Measurements from ENCODE around the gene SLC44A4. TPM values are rescaled to one million over a fixed set of nuclear protein-coding genes. Genes with fewer than 3 reads are reported as not detected.

Gene SLC44A4
- total RNA-seq, 1 experiment from 2014 or later, result 3.8 TPM

DNA sequence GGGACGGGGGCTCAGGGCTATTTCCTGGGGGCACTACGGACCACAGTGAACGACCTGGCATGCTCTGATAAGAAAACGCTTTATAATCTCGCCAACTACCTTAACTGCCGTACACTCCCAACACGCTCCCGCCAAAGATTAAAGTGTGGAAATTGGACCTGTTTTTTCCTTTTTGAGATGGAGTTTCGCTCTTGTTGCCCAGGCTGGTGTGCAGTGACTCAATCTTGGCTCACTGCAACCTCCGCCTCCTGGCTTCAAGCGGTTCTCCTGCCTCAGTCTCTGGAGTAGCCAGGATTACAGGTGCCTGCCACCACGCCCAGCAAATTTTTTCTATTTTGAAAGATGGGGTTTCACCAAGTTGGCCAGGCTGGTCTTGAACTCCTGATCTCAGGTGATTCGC lies 346 bp upstream of the SLC44A4 start:
- no peak overlapping the region for H3K23ac ChIP-seq (ENCODE audit: insufficient read length, low read depth, low read length)
- Mint-ChIP-seq H3K27ac (peak overlapping the region in 2 of 3 experiments; percentile 61 to 68; a peak in 4 of 7 replicates), H3K9me3 (no peaks in the 10 kb centered on the region), H3K4me1 (peaks cover 3 to 27% of the 10 kb centered on the region in 2 experiments), H3K36me3 (ENCODE audit: insufficient read depth in 1 of 3, low read depth in 3 of 3) (peaks cover 34 to 46% (median 45%) of the 10 kb centered on the region in 3 experiments; a peak in 6 of 7 replicates), H3K27me3 (ENCODE audit: low read depth) (no peaks in the 10 kb centered on the region; the same call in 1 of the 2 replicates), H3K4me3 (peak overlapping the region in 1 of 2 experiments; percentile 46; a peak in 2 of 5 replicates)
- H3K18ac ChIP-seq (ENCODE audit: insufficient read length, low read depth, low read length), result no peak overlapping the region
- H3K27me3 ChIP-seq (ENCODE audit: insufficient read depth, low read length), result no peaks in the 10 kb centered on the region
- H3K14ac ChIP-seq (ENCODE audit: insufficient read depth, low read length), result no peak overlapping the region
- H4K20me1 ChIP-seq (ENCODE audit: control insufficient read depth, insufficient read depth, insufficient read length), result no peaks in the 10 kb centered on the region
- H4K91ac ChIP-seq (ENCODE audit: insufficient read length, low read depth, low read length), result no peak overlapping the region
- H3K4ac ChIP-seq (ENCODE audit: low read depth, low read length), result no peak overlapping the region
- H2BK120ac ChIP-seq (ENCODE audit: low read depth, low read length, poor library complexity, severe bottlenecking), result no peak overlapping the region
- TF ChIP-seq CTCF (conservative IDR thresholded peaks at IDR 0.05), result no peak
- no peak overlapping the region for H2BK15ac ChIP-seq (ENCODE audit: low read depth, low read length)
- H3K79me1 ChIP-seq (ENCODE audit: insufficient read depth, low read depth, low read length, poor library complexity, severe bottlenecking), result no peaks in the 10 kb centered on the region
- H3T11ph ChIP-seq (ENCODE audit: low read length), result no peak overlapping the region
- no peak overlapping the region for H2BK20ac ChIP-seq (ENCODE audit: low read depth, low read length, poor library complexity, severe bottlenecking)
- H3K4me1 ChIP-seq (ENCODE audit: insufficient read depth, low read length), result no peaks in the 10 kb centered on the region
- WGBS (ENCODE audit: extremely low coverage, insufficient read length, low lambda C conversion rate), result no CpG with 5 or more reads among the region's 13 CpGs
- H4K8ac ChIP-seq (replicated peaks; ENCODE audit: insufficient read length, low read depth, low read length), result no peak overlapping the region
- no peak overlapping the region for H2AFZ ChIP-seq (ENCODE audit: low read length)
- no peak overlapping the region for H2BK12ac ChIP-seq (ENCODE audit: insufficient read length, low read depth, low read length)
- no peaks in the 10 kb centered on the region for H3K79me2 ChIP-seq (ENCODE audit: insufficient read depth, low read length)
- DNase-seq, result no peak
- H3K23me2 ChIP-seq (ENCODE audit: insufficient read length, low read depth, low read length, poor library complexity, severe bottlenecking), result no peaks in the 10 kb centered on the region
- H3K9ac ChIP-seq (ENCODE audit: extremely low read depth, insufficient read length, low read length), result no peak overlapping the region
- no peak overlapping the region for H2AK5ac ChIP-seq (ENCODE audit: insufficient read length, low read length)
- no peak overlapping the region for H3K56ac ChIP-seq (ENCODE audit: insufficient read length, low read depth, low read length)
- H3K4me2 ChIP-seq (ENCODE audit: insufficient read depth, insufficient read length, low read length), result no peak overlapping the region
- H3K27ac ChIP-seq (ENCODE audit: insufficient read length, low read depth, low read length), result no peak overlapping the region
- H2BK5ac ChIP-seq (ENCODE audit: insufficient read length, low read length), result no peak overlapping the region
- no peaks in the 10 kb centered on the region for H3K9me3 ChIP-seq (ENCODE audit: control insufficient read depth, low read depth, low read length)
- no peak overlapping the region for H4K5ac ChIP-seq (ENCODE audit: insufficient read length, low read depth, low read length)
